HL-60 (cell line): ENCODE measurements around the gene EIF4G1.

ENCODE experiments used
- POLR2AphosphoS5 ChIP-seq: IDR thresholded peaks from 2 replicates; pipeline ENCODE4 v1.6.1; 2012; ENCODE audit warnings: low read depth
- TF ChIP-seq, protein P1 (sequence below): IDR thresholded peaks from one replicate; pipeline ENCODE4 v1.5.1; 2011; ENCODE audit warnings: low read length, control low read depth, inconsistent platforms; ENCODE audit not compliant: insufficient read depth

DNA sequence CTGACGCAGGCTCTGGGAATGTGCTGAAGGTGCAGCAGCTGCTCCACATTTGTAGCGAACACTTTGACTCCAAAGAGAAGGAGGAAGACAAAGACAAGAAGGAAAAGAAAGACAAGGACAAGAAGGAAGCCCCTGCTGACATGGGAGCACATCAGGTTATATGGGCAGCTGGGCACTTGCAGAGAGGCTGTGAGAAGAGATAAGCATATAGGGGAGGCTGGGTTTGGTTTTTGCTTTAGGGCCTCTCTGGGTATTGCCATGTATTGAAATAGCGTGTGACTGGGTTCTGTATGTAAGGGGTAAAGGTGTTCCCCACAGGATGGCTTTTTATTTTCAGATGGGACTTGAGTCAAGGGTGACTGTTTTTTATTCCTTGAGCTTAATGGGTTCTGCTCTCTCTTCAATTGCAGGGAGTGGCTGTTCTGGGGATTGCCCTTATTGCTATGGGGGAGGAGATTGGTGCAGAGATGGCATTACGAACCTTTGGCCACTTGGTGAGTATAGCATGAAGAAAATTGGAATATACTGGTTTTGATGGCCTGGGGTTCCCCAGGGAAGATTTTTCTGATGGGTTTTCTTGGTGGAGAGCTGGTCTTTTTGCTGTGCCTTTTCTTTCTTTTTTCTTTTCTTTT, 7.9 kb upstream of the EIF4G1 start:
- TF ChIP-seq, protein P1, sequence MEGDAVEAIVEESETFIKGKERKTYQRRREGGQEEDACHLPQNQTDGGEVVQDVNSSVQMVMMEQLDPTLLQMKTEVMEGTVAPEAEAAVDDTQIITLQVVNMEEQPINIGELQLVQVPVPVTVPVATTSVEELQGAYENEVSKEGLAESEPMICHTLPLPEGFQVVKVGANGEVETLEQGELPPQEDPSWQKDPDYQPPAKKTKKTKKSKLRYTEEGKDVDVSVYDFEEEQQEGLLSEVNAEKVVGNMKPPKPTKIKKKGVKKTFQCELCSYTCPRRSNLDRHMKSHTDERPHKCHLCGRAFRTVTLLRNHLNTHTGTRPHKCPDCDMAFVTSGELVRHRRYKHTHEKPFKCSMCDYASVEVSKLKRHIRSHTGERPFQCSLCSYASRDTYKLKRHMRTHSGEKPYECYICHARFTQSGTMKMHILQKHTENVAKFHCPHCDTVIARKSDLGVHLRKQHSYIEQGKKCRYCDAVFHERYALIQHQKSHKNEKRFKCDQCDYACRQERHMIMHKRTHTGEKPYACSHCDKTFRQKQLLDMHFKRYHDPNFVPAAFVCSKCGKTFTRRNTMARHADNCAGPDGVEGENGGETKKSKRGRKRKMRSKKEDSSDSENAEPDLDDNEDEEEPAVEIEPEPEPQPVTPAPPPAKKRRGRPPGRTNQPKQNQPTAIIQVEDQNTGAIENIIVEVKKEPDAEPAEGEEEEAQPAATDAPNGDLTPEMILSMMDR = no peak
- no peak for TF ChIP-seq POLR2AphosphoS5
